22Rv1 (cell line): Measurements from ENCODE around the gene WDFY4.

Experiments used
- ZFX ChIP-seq: fragments of 450-650 bp; IDR thresholded peaks from 2 replicates; pipeline ENCODE4 v1.6.1; 2017; ENCODE audit warnings: antibody characterized with exemption, borderline replicate concordance
- TF ChIP-seq, protein P1 (sequence below): fragments of 450-650 bp; IDR thresholded peaks from 2 replicates; pipeline ENCODE4 v1.5.1; 2017; ENCODE audit warnings: mild to moderate bottlenecking

DNA sequence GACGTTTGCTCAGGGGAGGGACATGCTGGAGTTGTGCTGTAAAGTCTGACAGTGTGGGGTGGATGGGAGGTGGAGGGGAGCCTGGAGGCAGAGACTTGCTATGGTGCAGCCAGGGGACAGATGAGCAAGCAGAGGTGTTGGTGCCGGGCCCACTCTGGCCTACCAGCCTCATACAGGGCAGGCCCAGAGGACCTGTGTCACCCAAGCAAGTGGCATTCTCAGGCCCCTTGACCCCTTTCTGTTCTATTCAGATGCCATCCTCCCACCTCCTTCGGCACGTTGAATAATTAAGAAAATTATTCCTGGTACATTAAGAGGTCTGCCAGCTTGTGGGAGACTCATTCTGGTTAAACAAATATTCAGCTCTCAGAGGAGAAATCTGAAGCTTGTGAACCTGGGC lies 8.5 kb downstream of the WDFY4 start:
- TF ChIP-seq, protein P1, sequence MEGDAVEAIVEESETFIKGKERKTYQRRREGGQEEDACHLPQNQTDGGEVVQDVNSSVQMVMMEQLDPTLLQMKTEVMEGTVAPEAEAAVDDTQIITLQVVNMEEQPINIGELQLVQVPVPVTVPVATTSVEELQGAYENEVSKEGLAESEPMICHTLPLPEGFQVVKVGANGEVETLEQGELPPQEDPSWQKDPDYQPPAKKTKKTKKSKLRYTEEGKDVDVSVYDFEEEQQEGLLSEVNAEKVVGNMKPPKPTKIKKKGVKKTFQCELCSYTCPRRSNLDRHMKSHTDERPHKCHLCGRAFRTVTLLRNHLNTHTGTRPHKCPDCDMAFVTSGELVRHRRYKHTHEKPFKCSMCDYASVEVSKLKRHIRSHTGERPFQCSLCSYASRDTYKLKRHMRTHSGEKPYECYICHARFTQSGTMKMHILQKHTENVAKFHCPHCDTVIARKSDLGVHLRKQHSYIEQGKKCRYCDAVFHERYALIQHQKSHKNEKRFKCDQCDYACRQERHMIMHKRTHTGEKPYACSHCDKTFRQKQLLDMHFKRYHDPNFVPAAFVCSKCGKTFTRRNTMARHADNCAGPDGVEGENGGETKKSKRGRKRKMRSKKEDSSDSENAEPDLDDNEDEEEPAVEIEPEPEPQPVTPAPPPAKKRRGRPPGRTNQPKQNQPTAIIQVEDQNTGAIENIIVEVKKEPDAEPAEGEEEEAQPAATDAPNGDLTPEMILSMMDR = no peak
- TF ChIP-seq ZFX = no peak
